Ishikawa (cell line): Measurements from ENCODE around the gene PKM.

ENCODE experiments used
- EGR1 ChIP-seq: IDR thresholded peaks from 2 replicates; pipeline ENCODE4 v1.6.1; 2012
- EP300 ChIP-seq: IDR thresholded peaks from 2 replicates; pipeline ENCODE4 v1.6.1; 2012; ENCODE audit warnings: borderline replicate concordance
- YY1 ChIP-seq: IDR thresholded peaks from 2 replicates; pipeline ENCODE4 v1.6.1; 2012; ENCODE audit warnings: low read depth
- TF ChIP-seq, protein P1 (sequence below): IDR thresholded peaks from 2 replicates; pipeline ENCODE4 v1.6.1; 2012

DNA sequence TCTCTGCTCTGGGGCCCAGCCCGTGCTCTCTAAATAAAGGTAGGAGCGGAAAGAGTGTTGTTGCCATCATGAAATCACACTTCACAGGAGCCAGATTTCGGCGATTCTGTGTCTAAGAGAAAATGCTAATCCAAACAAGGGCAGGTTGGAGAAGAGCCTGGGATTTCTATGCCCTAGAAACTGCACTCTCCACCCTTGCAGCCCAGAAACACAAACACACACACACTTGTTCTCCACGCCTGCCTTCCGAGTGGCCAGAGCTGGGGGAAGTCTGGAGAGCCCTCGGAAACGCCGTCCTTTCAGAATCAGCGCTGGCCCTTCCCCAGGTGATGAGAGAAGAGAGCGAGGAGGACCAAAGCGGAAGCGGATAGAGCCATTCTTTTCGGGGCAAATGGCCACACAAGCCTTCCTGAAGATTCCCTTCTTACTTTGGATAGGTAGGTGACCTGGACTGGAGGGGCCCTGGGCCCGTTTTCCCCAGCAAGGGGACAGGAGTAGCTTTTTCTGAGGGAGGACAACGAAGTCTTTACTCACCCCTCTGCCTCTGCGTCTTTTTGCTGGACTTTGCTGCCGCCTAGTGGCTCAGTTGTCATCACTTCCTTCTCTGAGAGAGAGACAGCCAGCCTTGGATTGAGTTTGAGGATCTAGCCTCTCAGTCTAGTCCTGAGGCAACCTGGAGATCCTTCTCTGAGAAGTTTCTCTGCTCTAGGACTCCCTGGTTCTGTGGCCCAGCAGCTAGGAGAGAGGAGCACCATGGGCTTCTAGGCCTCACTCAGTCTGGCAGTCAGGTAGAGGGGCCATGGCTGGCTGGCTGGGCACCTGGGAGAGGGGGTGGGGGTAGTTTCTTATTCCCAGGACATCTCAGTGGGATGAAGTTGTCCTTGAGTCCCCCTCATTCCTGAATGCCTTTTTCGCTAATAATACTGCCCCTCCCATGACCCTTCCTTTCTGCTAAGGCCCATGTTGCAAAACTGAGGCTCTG, 75.1 kb downstream of the PKM start:
- TF ChIP-seq YY1 = no peak
- TF ChIP-seq EP300 = no peak
- TF ChIP-seq, protein P1, sequence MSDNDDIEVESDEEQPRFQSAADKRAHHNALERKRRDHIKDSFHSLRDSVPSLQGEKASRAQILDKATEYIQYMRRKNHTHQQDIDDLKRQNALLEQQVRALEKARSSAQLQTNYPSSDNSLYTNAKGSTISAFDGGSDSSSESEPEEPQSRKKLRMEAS = 0 out of 2 replicates have a peak, but pooled peaks have one; percentile 2
- TF ChIP-seq EGR1 = no peak
